ENCODE results near the gene C1orf105. TPM values are rescaled to one million over a fixed set of nuclear protein-coding genes. Genes with fewer than 3 reads are reported as not detected.

The C1orf105 gene
- polyA plus RNA-seq, 1 of the 3 experiments (the other 2 are of a cell fraction) = not detected

DNA sequence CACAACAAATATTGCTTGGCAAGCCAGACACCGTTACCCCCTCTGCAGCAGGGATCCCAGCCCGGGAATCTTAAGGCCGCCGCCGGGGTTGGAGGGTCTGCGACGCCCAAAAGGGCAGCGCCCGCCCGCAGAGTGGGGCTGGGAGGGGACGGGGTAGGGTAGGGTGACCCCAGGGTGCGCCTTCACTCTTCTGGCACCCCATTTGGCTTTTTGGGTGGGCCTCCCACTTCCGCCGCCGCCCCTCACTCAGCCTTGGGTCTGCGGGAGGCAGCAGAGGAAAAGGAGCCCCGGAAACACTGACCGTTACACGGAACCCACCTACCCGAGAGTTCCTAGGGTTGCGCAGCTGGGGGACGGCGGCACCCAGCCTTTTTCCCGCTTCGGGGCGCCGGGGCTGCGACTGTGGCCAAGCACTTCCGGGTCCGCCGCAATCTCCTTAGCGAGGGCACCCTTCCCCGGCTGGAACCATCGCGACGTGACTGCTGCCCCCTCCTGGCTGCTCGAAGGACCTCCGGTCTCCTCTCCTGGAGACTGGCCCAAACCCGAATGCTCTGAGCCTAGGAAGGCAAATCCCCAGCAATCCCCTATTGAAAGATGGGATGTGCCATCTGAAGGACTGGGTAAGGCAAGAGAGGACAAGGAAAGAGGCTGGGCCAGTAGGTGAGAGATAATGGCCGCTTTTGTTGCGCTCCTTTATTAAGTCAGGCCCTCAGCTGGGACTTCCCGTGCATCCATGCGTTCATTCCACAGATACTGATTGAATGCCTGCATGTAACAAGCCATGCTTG is 23.4 kb downstream of the C1orf105 start, which contains the start of gene PIGC (continued):
- no peak; the same call in 1 of the 2 replicates for TF ChIP-seq FOXM1 (IDR thresholded peaks at IDR 0.05; ENCODE audit: low read depth)
- peak; percentile 80 for TF ChIP-seq POLR2AphosphoS5 (IDR thresholded peaks at IDR 0.05; ENCODE audit: low read depth, low read length)
- TF ChIP-seq RCOR1 (IDR thresholded peaks at IDR 0.05; ENCODE audit: low read length) = 0 out of 2 replicates have a peak, but pooled peaks have one; percentile 31
- TF ChIP-seq, protein P1, sequence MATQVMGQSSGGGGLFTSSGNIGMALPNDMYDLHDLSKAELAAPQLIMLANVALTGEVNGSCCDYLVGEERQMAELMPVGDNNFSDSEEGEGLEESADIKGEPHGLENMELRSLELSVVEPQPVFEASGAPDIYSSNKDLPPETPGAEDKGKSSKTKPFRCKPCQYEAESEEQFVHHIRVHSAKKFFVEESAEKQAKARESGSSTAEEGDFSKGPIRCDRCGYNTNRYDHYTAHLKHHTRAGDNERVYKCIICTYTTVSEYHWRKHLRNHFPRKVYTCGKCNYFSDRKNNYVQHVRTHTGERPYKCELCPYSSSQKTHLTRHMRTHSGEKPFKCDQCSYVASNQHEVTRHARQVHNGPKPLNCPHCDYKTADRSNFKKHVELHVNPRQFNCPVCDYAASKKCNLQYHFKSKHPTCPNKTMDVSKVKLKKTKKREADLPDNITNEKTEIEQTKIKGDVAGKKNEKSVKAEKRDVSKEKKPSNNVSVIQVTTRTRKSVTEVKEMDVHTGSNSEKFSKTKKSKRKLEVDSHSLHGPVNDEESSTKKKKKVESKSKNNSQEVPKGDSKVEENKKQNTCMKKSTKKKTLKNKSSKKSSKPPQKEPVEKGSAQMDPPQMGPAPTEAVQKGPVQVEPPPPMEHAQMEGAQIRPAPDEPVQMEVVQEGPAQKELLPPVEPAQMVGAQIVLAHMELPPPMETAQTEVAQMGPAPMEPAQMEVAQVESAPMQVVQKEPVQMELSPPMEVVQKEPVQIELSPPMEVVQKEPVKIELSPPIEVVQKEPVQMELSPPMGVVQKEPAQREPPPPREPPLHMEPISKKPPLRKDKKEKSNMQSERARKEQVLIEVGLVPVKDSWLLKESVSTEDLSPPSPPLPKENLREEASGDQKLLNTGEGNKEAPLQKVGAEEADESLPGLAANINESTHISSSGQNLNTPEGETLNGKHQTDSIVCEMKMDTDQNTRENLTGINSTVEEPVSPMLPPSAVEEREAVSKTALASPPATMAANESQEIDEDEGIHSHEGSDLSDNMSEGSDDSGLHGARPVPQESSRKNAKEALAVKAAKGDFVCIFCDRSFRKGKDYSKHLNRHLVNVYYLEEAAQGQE (IDR thresholded peaks at IDR 0.05; ENCODE audit: low read depth, low read length) = 0 out of 2 replicates have a peak, but pooled peaks have one; percentile 4
- TF ChIP-seq, protein P2, sequence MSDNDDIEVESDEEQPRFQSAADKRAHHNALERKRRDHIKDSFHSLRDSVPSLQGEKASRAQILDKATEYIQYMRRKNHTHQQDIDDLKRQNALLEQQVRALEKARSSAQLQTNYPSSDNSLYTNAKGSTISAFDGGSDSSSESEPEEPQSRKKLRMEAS (IDR thresholded peaks at IDR 0.05; ENCODE audit: low read depth) = peak; percentile 80
- no peak for TF ChIP-seq RXRA (IDR thresholded peaks at IDR 0.05; ENCODE audit: borderline replicate concordance, low read depth)
- no peak for TF ChIP-seq RFX5 (IDR thresholded peaks at IDR 0.05; ENCODE audit: low read length)
- peak; percentile 90; the same call in 1 of the 2 replicates for TF ChIP-seq TAF1 (IDR thresholded peaks at IDR 0.05; ENCODE audit: borderline replicate concordance, low read depth, low read length)

DNA sequence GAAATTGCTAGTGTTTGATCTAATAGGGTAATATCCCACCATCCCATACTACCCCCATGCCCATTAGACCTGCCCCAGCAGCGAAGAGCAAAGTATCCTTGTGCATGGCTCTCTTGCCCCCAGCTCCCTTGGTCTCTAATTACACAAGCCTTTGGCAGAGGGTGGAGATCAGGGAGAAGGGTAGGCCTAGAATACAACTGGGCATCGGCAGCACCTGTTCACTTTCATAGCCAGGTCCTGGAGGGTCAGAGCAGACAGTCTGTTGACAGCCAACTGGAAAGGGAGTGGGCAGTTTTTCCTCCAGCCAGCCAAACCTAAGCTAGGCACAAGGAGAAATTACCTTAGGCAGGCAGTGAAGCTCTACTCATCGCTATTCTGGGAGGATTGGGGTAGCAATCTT is 26.1 kb downstream of the C1orf105 start:
- Histone ChIP-seq H3K4me1 (ENCODE audit: control insufficient read depth in 1 of 2, insufficient read depth in 2 of 2, low read depth in 1 of 2, low read length in 1 of 2) (peaks cover 0 to 18% of the 10 kb centered on the region in 2 experiments; a peak in 3 of 4 replicates), H4K20me1 (ENCODE audit: insufficient read depth) (no peaks in the 10 kb centered on the region), H3K9ac (no peak overlapping the region), H3K27ac (ENCODE audit: low read depth in 2 of 2, low read length in 1 of 2) (no peak overlapping the region), H3F3A (replicated peaks; ENCODE audit: insufficient read depth) (no peaks in the 10 kb centered on the region), H2AFZ (ENCODE audit: low read depth) (no peak overlapping the region), H3K9me2 (no peaks in the 10 kb centered on the region), H3K79me2 (ENCODE audit: insufficient read depth) (peaks cover 23% of the 10 kb centered on the region), H3K4me3 (ENCODE audit: low read depth in 2 of 2, low read length in 1 of 2) (no peak overlapping the region), H3K27me3 (ENCODE audit: insufficient read depth) (no peaks in the 10 kb centered on the region), H3K36me3 (replicated peaks in 1 of 2; ENCODE audit: control insufficient read depth in 1 of 2, insufficient read depth in 2 of 2, low read length in 1 of 2) (peaks cover 2 to 4% of the 10 kb centered on the region in 2 experiments), H3K9me3 (no peaks in the 10 kb centered on the region), H3K4me2 (no peak overlapping the region)
- 63% methylated on average over 3 of the region's 3 CpGs for WGBS (ENCODE audit: low lambda C conversion rate)
- CTCF ChIA-PET = interaction anchor here (1.0 to 1.4 kb wide), 4 partner anchors 23 to 444 kb away, joined by 3 to 4 read pairs (median 3); no protein-coding TSS in a partner anchor
- POLR2A ChIA-PET = interaction anchor here (0.8 kb wide), 1 partner anchor 86 kb away, joined by 3 read pairs; no protein-coding TSS in a partner anchor
- DNase-seq = no peak
- TF ChIP-seq, protein P3, sequence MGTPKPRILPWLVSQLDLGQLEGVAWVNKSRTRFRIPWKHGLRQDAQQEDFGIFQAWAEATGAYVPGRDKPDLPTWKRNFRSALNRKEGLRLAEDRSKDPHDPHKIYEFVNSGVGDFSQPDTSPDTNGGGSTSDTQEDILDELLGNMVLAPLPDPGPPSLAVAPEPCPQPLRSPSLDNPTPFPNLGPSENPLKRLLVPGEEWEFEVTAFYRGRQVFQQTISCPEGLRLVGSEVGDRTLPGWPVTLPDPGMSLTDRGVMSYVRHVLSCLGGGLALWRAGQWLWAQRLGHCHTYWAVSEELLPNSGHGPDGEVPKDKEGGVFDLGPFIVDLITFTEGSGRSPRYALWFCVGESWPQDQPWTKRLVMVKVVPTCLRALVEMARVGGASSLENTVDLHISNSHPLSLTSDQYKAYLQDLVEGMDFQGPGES (IDR thresholded peaks at IDR 0.05; ENCODE audit: low read depth, low read length) = no peak
- TF ChIP-seq, protein P4, sequence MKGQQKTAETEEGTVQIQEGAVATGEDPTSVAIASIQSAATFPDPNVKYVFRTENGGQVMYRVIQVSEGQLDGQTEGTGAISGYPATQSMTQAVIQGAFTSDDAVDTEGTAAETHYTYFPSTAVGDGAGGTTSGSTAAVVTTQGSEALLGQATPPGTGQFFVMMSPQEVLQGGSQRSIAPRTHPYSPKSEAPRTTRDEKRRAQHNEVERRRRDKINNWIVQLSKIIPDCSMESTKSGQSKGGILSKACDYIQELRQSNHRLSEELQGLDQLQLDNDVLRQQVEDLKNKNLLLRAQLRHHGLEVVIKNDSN (IDR thresholded peaks at IDR 0.05; ENCODE audit: borderline replicate concordance, low read depth) = no peak
- TF ChIP-seq NRF1 (IDR thresholded peaks at IDR 0.05; ENCODE audit: low read depth, low read length) (no peak), FOXM1 (IDR thresholded peaks at IDR 0.05; ENCODE audit: low read depth) (no peak), NFIC (IDR thresholded peaks at IDR 0.05; ENCODE audit: borderline replicate concordance) (no peak), TEAD4 (IDR thresholded peaks at IDR 0.05; ENCODE audit: borderline replicate concordance, insufficient read depth) (no peak), RCOR1 (IDR thresholded peaks at IDR 0.05; ENCODE audit: low read length) (no peak), RFX5 (IDR thresholded peaks at IDR 0.05; ENCODE audit: low read length) (no peak), SIN3A (IDR thresholded peaks at IDR 0.05; ENCODE audit: borderline replicate concordance, low read depth, low read length) (no peak), FOXJ3 (CRISPR knock-in tag; IDR thresholded peaks at IDR 0.05) (no peak)
- TF ChIP-seq, protein P5, sequence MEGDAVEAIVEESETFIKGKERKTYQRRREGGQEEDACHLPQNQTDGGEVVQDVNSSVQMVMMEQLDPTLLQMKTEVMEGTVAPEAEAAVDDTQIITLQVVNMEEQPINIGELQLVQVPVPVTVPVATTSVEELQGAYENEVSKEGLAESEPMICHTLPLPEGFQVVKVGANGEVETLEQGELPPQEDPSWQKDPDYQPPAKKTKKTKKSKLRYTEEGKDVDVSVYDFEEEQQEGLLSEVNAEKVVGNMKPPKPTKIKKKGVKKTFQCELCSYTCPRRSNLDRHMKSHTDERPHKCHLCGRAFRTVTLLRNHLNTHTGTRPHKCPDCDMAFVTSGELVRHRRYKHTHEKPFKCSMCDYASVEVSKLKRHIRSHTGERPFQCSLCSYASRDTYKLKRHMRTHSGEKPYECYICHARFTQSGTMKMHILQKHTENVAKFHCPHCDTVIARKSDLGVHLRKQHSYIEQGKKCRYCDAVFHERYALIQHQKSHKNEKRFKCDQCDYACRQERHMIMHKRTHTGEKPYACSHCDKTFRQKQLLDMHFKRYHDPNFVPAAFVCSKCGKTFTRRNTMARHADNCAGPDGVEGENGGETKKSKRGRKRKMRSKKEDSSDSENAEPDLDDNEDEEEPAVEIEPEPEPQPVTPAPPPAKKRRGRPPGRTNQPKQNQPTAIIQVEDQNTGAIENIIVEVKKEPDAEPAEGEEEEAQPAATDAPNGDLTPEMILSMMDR (IDR thresholded peaks at IDR 0.05) = no peak
- TF ChIP-seq, protein P1 (IDR thresholded peaks at IDR 0.05; ENCODE audit: low read depth, low read length) = no peak

Measured in SK-N-SH (cell line).